Type B pancreatic cell (in vitro differentiated cells): ENCODE measurements around the gene FBLN5. TPM values are rescaled to one million over a fixed set of nuclear protein-coding genes. Genes with fewer than 3 reads are reported as not detected.

Source experiments
- DNase-seq: peaks from one replicate; pipeline ENCODE4 v3.0.0; 2021; ENCODE audit warnings: mixed read lengths; ENCODE audit not compliant: unreplicated experiment; ENCODE audit errors: extremely low spot score
- H3K27ac Mint-ChIP-seq: 2 replicates; pipeline ENCODE4 v1.8.0; 2021; ENCODE audit warnings: mild to moderate bottlenecking, mixed read lengths
- H3K27me3 Mint-ChIP-seq: 2 replicates; pipeline ENCODE4 v1.8.0; 2021; ENCODE audit warnings: mixed read lengths
- H3K36me3 Mint-ChIP-seq: 2 replicates; pipeline ENCODE4 v1.8.0; 2021; ENCODE audit warnings: mixed read lengths
- H3K4me1 Mint-ChIP-seq: one replicate; pipeline ENCODE4 v1.8.0; 2021; ENCODE audit warnings: mixed read lengths; ENCODE audit not compliant: unreplicated experiment
- H3K4me3 Mint-ChIP-seq: 2 replicates; pipeline ENCODE4 v1.8.0; 2021; ENCODE audit warnings: mild to moderate bottlenecking, mixed read lengths
- H3K9me3 Mint-ChIP-seq: 2 replicates; pipeline ENCODE4 v1.8.0; 2021; ENCODE audit warnings: mixed read lengths
- CTCF ChIP-seq: fragments of 200-600 bp; sonication (generic); conservative IDR thresholded peaks from 2 replicates; pipeline ENCODE4 v1.5.0; 2021; ENCODE audit warnings: antibody characterized with exemption, mild to moderate bottlenecking
- total RNA-seq: library from RNA; stranded (reverse); gene quantifications from 2 replicates; pipeline ENCODE4 v1.2.1, GENCODE V29; 2021; ENCODE audit warnings: low replicate concordance

Gene FBLN5
- total RNA-seq, 1 donor from 2014 or later: 14.1 TPM

- H3K27ac Mint-ChIP-seq: no peak overlapping the region
- H3K36me3 Mint-ChIP-seq: no peaks in the 10 kb centered on the region
- no peak for TF ChIP-seq CTCF
- no peak for DNase-seq
- peaks cover 4% of the 10 kb centered on the region for H3K4me1 Mint-ChIP-seq
- H3K9me3 Mint-ChIP-seq: no peaks in the 10 kb centered on the region
- peaks cover 11% of the 10 kb centered on the region for H3K27me3 Mint-ChIP-seq
- H3K4me3 Mint-ChIP-seq: no peak overlapping the region
Observed at GRCh38 chr14:91931478-91932088, 15.9 kb downstream of the FBLN5 start.

GRCh38 chr14:91929700-91930099, 17.8 kb downstream of the FBLN5 start:
- H3K4me3 Mint-ChIP-seq: no peak overlapping the region
- H3K4me1 Mint-ChIP-seq: peaks cover 8% of the 10 kb centered on the region
- no peak for DNase-seq
- no peaks in the 10 kb centered on the region for H3K36me3 Mint-ChIP-seq
- H3K27ac Mint-ChIP-seq: no peak overlapping the region
- TF ChIP-seq CTCF: no peak
- H3K27me3 Mint-ChIP-seq: peaks cover 6% of the 10 kb centered on the region
- H3K9me3 Mint-ChIP-seq: no peaks in the 10 kb centered on the region

- no peaks in the 10 kb centered on the region for H3K9me3 Mint-ChIP-seq
- no peaks in the 10 kb centered on the region for H3K27me3 Mint-ChIP-seq
- no peak overlapping the region for H3K4me3 Mint-ChIP-seq
- peaks cover 9% of the 10 kb centered on the region for H3K4me1 Mint-ChIP-seq
- H3K36me3 Mint-ChIP-seq: no peaks in the 10 kb centered on the region
- no peak overlapping the region for H3K27ac Mint-ChIP-seq
- no peak for TF ChIP-seq CTCF
- no peak for DNase-seq
Observed at GRCh38 chr14:91927800-91928199, 19.7 kb downstream of the FBLN5 start.

- no peak for TF ChIP-seq CTCF
- Mint-ChIP-seq H3K9me3 (no peaks in the 10 kb centered on the region), H3K4me1 (peaks cover 9% of the 10 kb centered on the region), H3K4me3 (no peak overlapping the region), H3K27me3 (no peaks in the 10 kb centered on the region), H3K36me3 (no peaks in the 10 kb centered on the region), H3K27ac (no peak overlapping the region)
- no peak for DNase-seq
Observed at GRCh38 chr14:91927191-91927590, 20.3 kb downstream of the FBLN5 start.

GRCh38 chr14:91926131-91926890, 21.2 kb downstream of the FBLN5 start:
- H3K4me1 Mint-ChIP-seq: peaks cover 9% of the 10 kb centered on the region
- no peak overlapping the region for H3K4me3 Mint-ChIP-seq
- no peaks in the 10 kb centered on the region for H3K36me3 Mint-ChIP-seq
- H3K9me3 Mint-ChIP-seq: no peaks in the 10 kb centered on the region
- no peak for DNase-seq
- H3K27ac Mint-ChIP-seq: no peak overlapping the region
- no peaks in the 10 kb centered on the region for H3K27me3 Mint-ChIP-seq
- TF ChIP-seq CTCF: no peak
